Measurements from ENCODE around the gene EIF4E1B. TPM values are rescaled to one million over a fixed set of nuclear protein-coding genes. Genes with fewer than 3 reads are reported as not detected.

EIF4E1B gene
- total RNA-seq, 2 donors from 2014 or later, result 1.6 TPM; not detected in 1

DNA sequence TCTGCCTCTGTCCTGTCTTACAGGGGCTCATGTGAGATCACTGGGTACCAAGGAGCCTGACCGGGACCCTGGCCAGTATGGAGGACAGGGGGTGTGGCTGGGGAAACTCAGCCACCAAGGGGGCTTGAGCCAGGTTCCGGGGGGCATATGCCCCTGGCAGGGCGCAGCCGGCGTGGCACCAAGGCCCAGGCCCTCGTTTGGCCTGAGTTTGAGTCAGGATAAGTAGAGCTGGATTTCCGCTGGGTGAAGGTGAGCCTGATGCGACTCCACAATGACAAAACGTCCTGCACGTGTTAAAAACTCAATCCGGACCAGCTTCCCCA lies 16.2 kb downstream of the EIF4E1B start:
- Histone ChIP-seq H3K36me3 (no peaks in the 10 kb centered on the region), H3K4me1 (replicated peaks) (peaks cover 4% of the 10 kb centered on the region), H3K27ac (peak overlapping the region; percentile 43 to 46), H3K27me3 (replicated peaks; ENCODE audit: insufficient read depth) (no peaks in the 10 kb centered on the region), H3K4me3 (peak overlapping the region; percentile 54 to 64), H3K9me3 (no peaks in the 10 kb centered on the region)
- no peak for TF ChIP-seq POLR2A (IDR thresholded peaks at IDR 0.05)
- TF ChIP-seq POLR2AphosphoS5 (IDR thresholded peaks at IDR 0.05), result no peak
- TF ChIP-seq, protein P1, sequence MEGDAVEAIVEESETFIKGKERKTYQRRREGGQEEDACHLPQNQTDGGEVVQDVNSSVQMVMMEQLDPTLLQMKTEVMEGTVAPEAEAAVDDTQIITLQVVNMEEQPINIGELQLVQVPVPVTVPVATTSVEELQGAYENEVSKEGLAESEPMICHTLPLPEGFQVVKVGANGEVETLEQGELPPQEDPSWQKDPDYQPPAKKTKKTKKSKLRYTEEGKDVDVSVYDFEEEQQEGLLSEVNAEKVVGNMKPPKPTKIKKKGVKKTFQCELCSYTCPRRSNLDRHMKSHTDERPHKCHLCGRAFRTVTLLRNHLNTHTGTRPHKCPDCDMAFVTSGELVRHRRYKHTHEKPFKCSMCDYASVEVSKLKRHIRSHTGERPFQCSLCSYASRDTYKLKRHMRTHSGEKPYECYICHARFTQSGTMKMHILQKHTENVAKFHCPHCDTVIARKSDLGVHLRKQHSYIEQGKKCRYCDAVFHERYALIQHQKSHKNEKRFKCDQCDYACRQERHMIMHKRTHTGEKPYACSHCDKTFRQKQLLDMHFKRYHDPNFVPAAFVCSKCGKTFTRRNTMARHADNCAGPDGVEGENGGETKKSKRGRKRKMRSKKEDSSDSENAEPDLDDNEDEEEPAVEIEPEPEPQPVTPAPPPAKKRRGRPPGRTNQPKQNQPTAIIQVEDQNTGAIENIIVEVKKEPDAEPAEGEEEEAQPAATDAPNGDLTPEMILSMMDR (IDR thresholded peaks at IDR 0.05), result no peak
- intact Hi-C loops (cut with DNase I), result loop anchor here (10.0 kb wide), 1 partner anchor 232 kb away; the partner anchor contains the start of gene CLTB
- no peak for DNase-seq (ENCODE audit: low spot score)
- WGBS, result 25% methylated on average over 11 of the region's 11 CpGs

DNA sequence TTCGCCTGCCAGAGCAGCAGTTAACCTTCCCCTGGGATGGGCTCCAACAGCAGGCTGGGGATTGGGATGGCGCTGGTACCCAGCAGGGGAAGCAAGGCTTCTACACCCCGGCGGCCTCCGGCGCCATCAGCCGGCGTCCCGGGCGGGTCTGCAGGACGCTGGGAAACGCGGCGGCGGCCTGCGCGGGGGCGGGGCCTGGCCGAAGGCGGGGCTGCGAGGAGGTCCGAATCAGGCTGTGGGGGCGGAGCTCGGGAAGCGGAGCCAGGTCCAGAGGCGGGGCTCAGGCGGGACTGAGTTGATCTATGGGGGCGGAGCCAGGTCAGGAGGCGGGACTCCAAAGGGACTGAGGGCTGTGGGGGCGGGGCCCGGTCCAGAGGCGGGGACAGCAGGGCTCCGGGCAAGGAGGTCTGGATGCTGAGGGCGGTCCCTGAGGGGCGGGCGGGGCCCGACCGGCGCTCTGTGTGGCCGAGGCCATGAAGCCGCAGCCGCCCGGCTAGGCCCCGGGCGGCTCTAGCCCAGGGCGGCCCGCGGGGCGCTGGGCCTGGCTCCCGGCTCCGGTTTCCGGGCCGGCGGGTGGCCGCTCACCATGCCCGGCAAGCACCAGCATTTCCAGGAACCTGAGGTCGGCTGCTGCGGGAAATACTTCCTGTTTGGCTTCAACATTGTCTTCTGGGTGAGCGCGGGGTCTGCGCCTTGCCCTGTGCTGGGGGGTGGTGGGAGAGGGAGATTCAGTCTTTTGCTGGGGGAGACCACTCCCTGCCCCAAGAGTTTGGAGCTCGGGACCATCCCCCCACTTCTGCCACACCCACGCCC lies 16.8 kb downstream of the EIF4E1B start, which contains the start of gene TSPAN17:
TSPAN17 (plus strand) TSS at position 455 of the 813 bp plus-strand sequence; CDS start at position 587, 132 bp downstream.
- no peaks in the 10 kb centered on the region for H3K9me3 ChIP-seq
- DNase-seq (ENCODE audit: low spot score), result peak; percentile 100
- no peaks in the 10 kb centered on the region for H3K27me3 ChIP-seq (replicated peaks; ENCODE audit: insufficient read depth)
- H3K27ac ChIP-seq, result peak within 1 kb of the TSS; percentile 48 to 63
- peak within 1 kb of the TSS; percentile 54 to 64 for H3K4me3 ChIP-seq
- under 1% methylated on average over 60 of the region's 63 CpGs for WGBS
- peaks cover 4% of the 10 kb centered on the region for H3K4me1 ChIP-seq (replicated peaks)
- TF ChIP-seq POLR2AphosphoS5 (IDR thresholded peaks at IDR 0.05) (peak; percentile 79), POLR2A (IDR thresholded peaks at IDR 0.05) (peak; percentile 71)
- TF ChIP-seq, protein P1 (IDR thresholded peaks at IDR 0.05), result peak in 3 of 4 experiments; percentile 12 to 46 (median 45)
- intact Hi-C loops (cut with DNase I), result loop anchor here (10.0 kb wide), 1 partner anchor 232 kb away; the partner anchor contains the start of gene CLTB
- H3K36me3 ChIP-seq, result no peaks in the 10 kb centered on the region

DNA sequence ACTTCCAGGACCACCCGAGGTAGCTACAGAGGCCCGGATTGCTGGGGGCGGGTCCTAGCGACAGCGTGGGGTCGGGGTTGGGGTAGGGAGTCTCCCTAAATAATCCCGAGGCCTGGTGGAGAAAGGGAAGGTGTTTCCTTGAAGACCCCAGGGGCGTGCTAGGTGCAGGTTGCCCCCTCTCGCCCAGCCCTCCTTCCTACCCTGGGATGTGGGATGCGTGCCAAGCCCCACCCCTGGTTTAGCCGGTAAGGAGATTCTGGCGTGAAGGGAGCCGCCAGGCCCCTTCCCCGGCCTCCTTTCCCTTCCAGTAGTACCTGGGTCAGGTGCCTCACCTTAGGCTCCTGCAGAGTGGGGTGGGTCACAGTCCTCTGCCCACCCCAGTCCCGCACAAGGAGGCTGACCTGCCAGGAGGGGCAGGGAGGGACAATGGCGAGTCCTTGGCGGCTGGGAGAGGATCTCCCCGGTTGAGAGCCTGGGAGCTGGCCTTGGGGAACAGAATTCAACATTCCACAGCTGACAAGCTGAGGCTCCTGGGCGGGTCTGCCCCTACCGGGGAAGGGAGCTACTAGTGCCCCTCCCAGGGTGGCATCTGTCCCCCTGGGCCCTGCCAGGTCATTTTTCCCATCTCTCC lies 17.5 kb downstream of the EIF4E1B start:
- DNase-seq (ENCODE audit: low spot score), result peak; percentile 61
- Histone ChIP-seq H3K36me3 (no peaks in the 10 kb centered on the region), H3K27ac (peak overlapping the region; percentile 48 to 63), H3K4me1 (replicated peaks) (peaks cover 4% of the 10 kb centered on the region), H3K4me3 (peak overlapping the region; percentile 54 to 64), H3K9me3 (no peaks in the 10 kb centered on the region), H3K27me3 (replicated peaks; ENCODE audit: insufficient read depth) (no peaks in the 10 kb centered on the region)
- no peak for TF ChIP-seq POLR2A (IDR thresholded peaks at IDR 0.05)
- TF ChIP-seq POLR2AphosphoS5 (IDR thresholded peaks at IDR 0.05), result no peak
- TF ChIP-seq, protein P1 (IDR thresholded peaks at IDR 0.05), result no peak
- 2% methylated on average over 16 of the region's 20 CpGs for WGBS
- intact Hi-C loops (cut with DNase I), result loop anchor here (10.0 kb wide), 1 partner anchor 233 kb away; the partner anchor contains the start of gene CLTB

DNA sequence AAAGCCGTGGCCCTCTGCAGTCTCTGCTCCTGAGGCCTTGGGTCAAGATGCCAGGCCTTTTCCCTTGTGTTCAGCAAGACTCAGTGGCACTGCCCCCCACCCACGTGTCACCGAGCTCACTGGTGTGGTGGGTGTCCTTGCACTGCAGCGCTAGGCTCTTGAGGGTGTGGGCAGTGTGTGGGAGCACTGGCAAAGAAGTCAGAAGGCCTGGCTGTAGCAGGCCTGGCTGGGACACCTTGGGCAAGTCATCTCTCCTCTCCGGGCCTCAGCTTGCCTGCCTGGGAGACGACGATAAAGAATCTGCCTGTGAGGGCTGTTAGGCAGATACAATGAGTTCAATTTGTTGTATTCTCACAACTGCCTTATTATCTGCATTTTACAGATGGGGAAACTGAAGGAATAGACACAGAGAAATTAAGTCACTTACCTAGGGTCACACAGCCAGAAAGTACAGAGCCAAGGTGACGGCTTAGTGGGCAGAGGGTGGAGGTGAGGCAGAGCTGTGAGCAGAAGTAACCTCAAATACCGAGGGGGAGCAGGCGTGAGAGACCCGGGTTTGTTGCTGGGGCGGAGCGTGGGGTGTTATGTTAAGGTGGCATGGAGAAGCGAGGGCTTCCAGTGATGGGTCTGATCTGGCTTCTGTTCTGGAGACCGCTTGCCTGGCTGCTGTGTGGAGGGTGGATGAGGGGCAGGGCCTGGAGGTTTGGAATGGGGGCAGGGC lies 18.2 kb downstream of the EIF4E1B start:
- TF ChIP-seq POLR2AphosphoS5 (IDR thresholded peaks at IDR 0.05) (no peak), POLR2A (IDR thresholded peaks at IDR 0.05) (no peak)
- TF ChIP-seq, protein P1 (IDR thresholded peaks at IDR 0.05), result no peak
- H3K27ac ChIP-seq, result peak overlapping the region in 1 of 2 donors; percentile 48
- no peaks in the 10 kb centered on the region for H3K36me3 ChIP-seq
- WGBS, result 76% methylated on average over 15 of the region's 15 CpGs
- no peak for DNase-seq (ENCODE audit: low spot score)
- peaks cover 4% of the 10 kb centered on the region for H3K4me1 ChIP-seq (replicated peaks)
- peak overlapping the region in 1 of 2 donors; percentile 54 for H3K4me3 ChIP-seq
- H3K27me3 ChIP-seq (replicated peaks; ENCODE audit: insufficient read depth), result no peaks in the 10 kb centered on the region
- intact Hi-C loops (cut with DNase I), result loop anchor here (10.0 kb wide), 1 partner anchor 234 kb away; the partner anchor contains the start of gene CLTB
- H3K9me3 ChIP-seq, result no peaks in the 10 kb centered on the region
